HCT116 (cell line): ENCODE measurements around the gene TNIK. TPM values are rescaled to one million over a fixed set of nuclear protein-coding genes. Genes with fewer than 3 reads are reported as not detected.
A peak's percentile ranks its signal among the peaks of the same experiment; 100 is the strongest.

Experiments
- ATAC-seq: fragments of 200-7000 bp; cut with Tn5 transposase; 2 replicates; pipeline ENCODE4 v1.9.1; 2020; ENCODE audit warnings: mild to moderate bottlenecking, moderate library complexity
- BruUV-seq: library from RNA; stranded (reverse); fragments of 400-500 nt; replicated peaks from 2 replicates; lab custom pipeline; 2021; lab: Mats Ljungman, UMichigan
- CTCF ChIA-PET: fragments of 300-600 bp; sonication (Branson Sonifier 250); formaldehyde crosslinking; loops from one replicate; lab custom pipeline; 2021; ENCODE audit warnings: antibody characterized with exemption; lab: Charles Lee
- POLR2A ChIA-PET: fragments of 300-600, 350-600 bp; sonication (Branson Sonifier 250); formaldehyde crosslinking; loops from one replicate; lab custom pipeline; 2021; ENCODE audit warnings: antibody characterized with exemption; lab: Charles Lee
- RAD21 ChIA-PET, 2 experiments: fragments of 300-600 bp; sonication (Branson Sonifier 250); formaldehyde crosslinking; loops; one replicate each; lab custom pipeline; 2023; ENCODE audit warnings: low total read pairs in 2 of 2; ENCODE audit not compliant: uncharacterized antibody in 2 of 2, unreplicated experiment in 2 of 2, low non-redundant PET in 1 of 2; lab: Charles Lee
- DNase-seq: peaks from one replicate; pipeline ENCODE4 v3.0.0-alpha.2; 2010; ENCODE audit warnings: low read depth, low spot score
- H2AFZ ChIP-seq: fragments of 200-600 bp; shearing (Covaris generic), sonication (generic); 2 replicates; pipeline ENCODE4 v1.6.1; 2017; ENCODE audit warnings: low read depth, mixed run types, mixed read lengths, antibody characterized with exemption, low read length; ENCODE audit not compliant: poor library complexity, severe bottlenecking
- H3K27ac ChIP-seq: 2 replicates; pipeline ENCODE4 v1.5.1; 2012; ENCODE audit warnings: low read depth, low read length
- H3K27me3 ChIP-seq: fragments of 200-600 bp; sonication (generic); 2 replicates; pipeline ENCODE4 v1.6.1; 2016; ENCODE audit warnings: mixed run types, low read length, mixed read lengths; ENCODE audit not compliant: insufficient read depth
- H3K36me3 ChIP-seq, 2 experiments: fragments of 200-500 bp in 1 of 2; fragments of 200-600 bp in 1 of 2; sonication (Bioruptor generic) in 1 of 2; sonication (generic) in 1 of 2; 2 replicates each; pipeline versions ENCODE4 v1.5.1 to v1.6.1; 2014 to 2016; ENCODE audit warnings: low read length in 2 of 2, inconsistent platforms in 1 of 2, mixed read lengths in 1 of 2, mixed run types in 1 of 2; ENCODE audit not compliant: insufficient read depth in 2 of 2, control insufficient read depth in 1 of 2
- H3K4me1 ChIP-seq, 2 experiments: fragments of 200-600 bp in 1 of 2; sonication (generic) in 1 of 2; 2 replicates each; pipeline versions ENCODE4 v1.5.1 to v1.6.1; 2012 to 2017; ENCODE audit warnings: low read length in 2 of 2, inconsistent platforms in 1 of 2, mild to moderate bottlenecking in 1 of 2, mixed read lengths in 1 of 2, mixed run types in 1 of 2, moderate library complexity in 1 of 2; ENCODE audit not compliant: insufficient read depth in 2 of 2, control insufficient read depth in 1 of 2
- H3K4me2 ChIP-seq: fragments of 200-600 bp; sonication (generic); 2 replicates; pipeline ENCODE4 v1.6.1; 2017; ENCODE audit warnings: mixed run types, low read length, mixed read lengths
- H3K4me3 ChIP-seq, 2 experiments: fragments of 200-600 bp in 1 of 2; sonication (generic) in 1 of 2; replicated peaks in 1 of 2; 2 replicates each; pipeline ENCODE4 v1.5.1; 2011 to 2016; ENCODE audit warnings: low read length in 2 of 2, control low read depth in 1 of 2, low read depth in 1 of 2, mild to moderate bottlenecking in 1 of 2, mixed read lengths in 1 of 2, mixed run types in 1 of 2
- H3K79me2 ChIP-seq: fragments of 200-600 bp; sonication (generic); 2 replicates; pipeline ENCODE4 v1.6.1; 2017; ENCODE audit warnings: mild to moderate bottlenecking, mixed run types, low read length, moderate library complexity, mixed read lengths; ENCODE audit not compliant: insufficient read depth
- H3K9ac ChIP-seq: fragments of 200-600 bp; sonication (generic); 2 replicates; pipeline ENCODE4 v1.6.1; 2016; ENCODE audit warnings: low read length, mixed read lengths
- H3K9me2 ChIP-seq: fragments of 200-600 bp; sonication (generic), shearing (Covaris generic); 2 replicates; pipeline ENCODE4 v1.6.1; 2017; ENCODE audit warnings: mixed run types, mild to moderate bottlenecking, moderate library complexity; ENCODE audit not compliant: insufficient read depth
- H3K9me3 ChIP-seq, 2 experiments: fragments of 200-500 bp in 1 of 2; fragments of 200-600 bp in 1 of 2; sonication (Bioruptor generic) in 1 of 2; sonication (generic) in 1 of 2; 2 replicates each; pipeline ENCODE4 v1.6.1; 2014 to 2017; ENCODE audit warnings: low read length in 2 of 2, mixed read lengths in 2 of 2, inconsistent platforms in 1 of 2, low read depth in 1 of 2, mild to moderate bottlenecking in 1 of 2, mixed run types in 1 of 2, moderate library complexity in 1 of 2; ENCODE audit not compliant: control insufficient read depth in 1 of 2, insufficient read depth in 1 of 2
- H4K20me1 ChIP-seq: fragments of 200-600 bp; sonication (generic), shearing (Covaris generic); 2 replicates; pipeline ENCODE4 v1.6.1; 2017; ENCODE audit warnings: mixed run types, mild to moderate bottlenecking, moderate library complexity; ENCODE audit not compliant: insufficient read depth
- ATF3 ChIP-seq: IDR thresholded peaks from 2 replicates; pipeline ENCODE4 v1.6.1; 2012
- CBX3 ChIP-seq: IDR thresholded peaks from 2 replicates; pipeline ENCODE4 v1.6.1; 2012; ENCODE audit warnings: low read depth
- CEBPB ChIP-seq: IDR thresholded peaks from 2 replicates; pipeline ENCODE4 v1.6.1; 2012; ENCODE audit warnings: low read depth
- CTCF ChIP-seq, 3 experiments: fragments of 200-600 bp in 1 of 3; sonication (generic) in 1 of 3; IDR thresholded peaks in 2 of 3; conservative IDR thresholded peaks in 1 of 3; 2 replicates each; pipeline ENCODE4 v1.5.1; 2012 to 2017; ENCODE audit warnings: low read depth in 2 of 3, low read length in 2 of 3, antibody characterized with exemption in 1 of 3, borderline replicate concordance in 1 of 3, control low read depth in 1 of 3, mild to moderate bottlenecking in 1 of 3, mixed read lengths in 1 of 3, mixed run types in 1 of 3, moderate library complexity in 1 of 3; ENCODE audit not compliant: insufficient read depth in 1 of 3
- EZH2phosphoT487 ChIP-seq: fragments of 200-600 bp; IDR thresholded peaks from 2 replicates; pipeline ENCODE4 v1.6.1; 2018; ENCODE audit warnings: antibody characterized with exemption, borderline replicate concordance
- FOSL1 ChIP-seq: IDR thresholded peaks from 2 replicates; pipeline ENCODE4 v1.6.1; 2012; ENCODE audit warnings: low read depth
- POLR2A ChIP-seq: IDR thresholded peaks from 2 replicates; pipeline ENCODE4 v1.7.0; 2011; ENCODE audit warnings: borderline replicate concordance; ENCODE audit not compliant: insufficient read depth, insufficient read length; ENCODE audit errors: extremely low read depth
- POLR2AphosphoS5 ChIP-seq: IDR thresholded peaks from 2 replicates; pipeline ENCODE4 v1.6.1; 2011; ENCODE audit warnings: mild to moderate bottlenecking, low read depth, low read length, moderate library complexity
- REST ChIP-seq: IDR thresholded peaks from 2 replicates; pipeline ENCODE4 v1.6.1; 2012; ENCODE audit warnings: low read depth
- SIN3A ChIP-seq: IDR thresholded peaks from 2 replicates; pipeline ENCODE4 v1.6.1; 2012; ENCODE audit warnings: low read depth
- SP1 ChIP-seq: IDR thresholded peaks from 2 replicates; pipeline ENCODE4 v1.6.1; 2012; ENCODE audit warnings: low read depth
- TCF7L2 ChIP-seq: IDR thresholded peaks from 2 replicates; pipeline ENCODE4 v1.7.0; 2011; ENCODE audit warnings: borderline replicate concordance, inconsistent platforms; ENCODE audit not compliant: insufficient read depth, insufficient read length; ENCODE audit errors: extremely low read depth
- ZBTB33 ChIP-seq: IDR thresholded peaks from 2 replicates; pipeline ENCODE4 v1.6.1; 2011; ENCODE audit warnings: mild to moderate bottlenecking, low read length, moderate library complexity; ENCODE audit not compliant: insufficient replicate concordance; ENCODE audit errors: extremely low read depth
- ZFX ChIP-seq: fragments of 450-650 bp; IDR thresholded peaks from 2 replicates; pipeline ENCODE4 v1.6.1; 2017
- intact Hi-C: fragments of 100-400 bp; cut with micrococcal nuclease; formaldehyde crosslinking; loops from 2 replicates; pipeline ENCODE4 v1.10.0; 2022
- total RNA-seq: library from RNA; stranded (reverse); gene quantifications from one replicate; pipeline ENCODE4 v1.2.1, GENCODE V29; 2021; ENCODE audit not compliant: unreplicated experiment

The TNIK gene
- total RNA-seq, 1 experiment from 2014 or later = 24.1 TPM

- H3K9me2 ChIP-seq = no peaks in the 10 kb centered on the region
- no peak for TF ChIP-seq SP1
- no peak for TF ChIP-seq POLR2A
- TF ChIP-seq CEBPB = no peak
- TF ChIP-seq CTCF (IDR thresholded peaks at IDR 0.05 in 2 of 3, conservative IDR thresholded peaks at IDR 0.05 in 1 of 3; ENCODE audit: borderline replicate concordance in 1 of 3, insufficient read depth in 1 of 3, low read depth in 2 of 3, low read length in 2 of 3) = no peak
- no peak for TF ChIP-seq ATF3
- TF ChIP-seq FOSL1 = no peak
- TF ChIP-seq POLR2AphosphoS5 = no peak
- no peak for TF ChIP-seq CBX3
- TF ChIP-seq SIN3A = no peak
- no peak for TF ChIP-seq REST
- no peak for TF ChIP-seq ZBTB33
- TF ChIP-seq ZFX = no peak
- no peak for TF ChIP-seq TCF7L2
- TF ChIP-seq EZH2phosphoT487 = no peak
- DNase-seq (no peak), ATAC-seq (no peak)
- H3K4me3 ChIP-seq = no peak overlapping the region
- ChIA-PET POLR2A (no interaction called here), RAD21 (interaction anchor here in 1 of 2 experiments (0.6 kb wide), 1 partner anchor 192 kb away, joined by 4 read pairs; no protein-coding TSS in a partner anchor), CTCF (no interaction called here)
- no peak overlapping the region for H2AFZ ChIP-seq
- peak overlapping the region; percentile 15; the same call in 1 of the 2 replicates for H3K27ac ChIP-seq
- no peak overlapping the region for H3K4me2 ChIP-seq
- BruUV-seq = no TSS peak
- no peaks in the 10 kb centered on the region for H3K9me3 ChIP-seq
- H3K36me3 ChIP-seq = no peaks in the 10 kb centered on the region
- intact Hi-C loops = no loop called here
- no peaks in the 10 kb centered on the region for H3K79me2 ChIP-seq
- H3K4me1 ChIP-seq = peaks cover 0 to 7% of the 10 kb centered on the region in 2 experiments; a peak in 1 of 4 replicates
- H3K27me3 ChIP-seq = no peaks in the 10 kb centered on the region
- no peak overlapping the region for H3K9ac ChIP-seq
- no peaks in the 10 kb centered on the region for H4K20me1 ChIP-seq
These were observed 153.1 kb downstream of the TNIK start for GRCh38 chr3:171307046-171307585.
